A549 (cell line): ENCODE measurements around the gene RCSD1. TPM values are rescaled to one million over a fixed set of nuclear protein-coding genes. Genes with fewer than 3 reads are reported as not detected.

ENCODE experiments used
- ATAC-seq, 2 experiments: fragments of 200-7000 bp in 1 of 2; fragments of >200 bp in 1 of 2; cut with Nextera tagmentation in 1 of 2; cut with Tn5 transposase in 1 of 2; 3 replicates each; pipeline versions ENCODE4 v1.8.0 to v1.9.1; 2018 to 2020; ENCODE audit warnings: mild to moderate bottlenecking in 1 of 2, moderate library complexity in 1 of 2
- CTCF ChIA-PET: fragments of 300-600 bp; sonication (Branson Sonifier 250); formaldehyde crosslinking; extraction: SDS; loops from one replicate; lab custom pipeline; 2021; ENCODE audit warnings: antibody characterized with exemption, inconsistent platforms; lab: Yijun Ruan, JAX
- POLR2A ChIA-PET: fragments of 350-600 bp; formaldehyde crosslinking; extraction: SDS; loops from one replicate; lab custom pipeline; 2021; ENCODE audit warnings: antibody characterized with exemption, inconsistent platforms; lab: Yijun Ruan, JAX
- DNase-seq, 2 experiments: peaks; one replicate each; pipeline versions ENCODE4 v3.0.0 to v3.0.0-alpha.2; 2011 to 2016; ENCODE audit warnings: low read depth in 1 of 2, low spot score in 1 of 2
- FAIRE-seq: peaks from 2 replicates; lab custom pipeline; 2011; peaks lifted over from hg19 to GRCh38; lab: Jason Lieb, UNC
- H3K27ac ChIP-seq, 2 experiments: fragments of >200 bp; sonication (Bioruptor Twin); formaldehyde crosslinking; 3 replicates each; pipeline ENCODE4 v1.5.1; 2016 to 2017
- H3K4me1 ChIP-seq: fragments of >200 bp; sonication (Bioruptor Twin); formaldehyde crosslinking; 3 replicates; pipeline ENCODE4 v1.6.1; 2016
- H3K4me2 ChIP-seq: fragments of >200 bp; sonication (Bioruptor Twin); formaldehyde crosslinking; 3 replicates; pipeline ENCODE4 v1.6.1; 2016
- H3K4me3 ChIP-seq: fragments of >200 bp; sonication (Bioruptor Twin); formaldehyde crosslinking; 3 replicates; pipeline ENCODE4 v1.5.1; 2016
- H3K9me3 ChIP-seq: fragments of >200 bp; sonication (Bioruptor Twin); formaldehyde crosslinking; 3 replicates; pipeline ENCODE4 v1.6.1; 2016
- ATOH8 ChIP-seq: fragments of 250-450 bp; sonication (Bioruptor Pico); IDR thresholded peaks from 2 replicates; pipeline ENCODE4 v1.5.0; 2020; ENCODE audit warnings: low read depth, mild to moderate bottlenecking, moderate library complexity
- BHLHE40 ChIP-seq: IDR thresholded peaks from 2 replicates; pipeline ENCODE4 v1.6.1; 2012; ENCODE audit warnings: low read depth, low read length, inconsistent platforms
- CBX2 ChIP-seq: fragments of 200-600 bp; sonication (generic); IDR thresholded peaks from 2 replicates; pipeline ENCODE4 v1.6.1; 2016; ENCODE audit warnings: low read depth, mild to moderate bottlenecking, borderline replicate concordance
- CBX8 ChIP-seq: fragments of 200-600 bp; sonication (generic); IDR thresholded peaks from 2 replicates; pipeline ENCODE4 v1.6.1; 2016
- EHF ChIP-seq: fragments of 250-450 bp; sonication (Bioruptor Pico); IDR thresholded peaks from 2 replicates; pipeline ENCODE4 v1.5.0; 2020; ENCODE audit warnings: mild to moderate bottlenecking
- FOSL2 ChIP-seq, 2 experiments: fragments of 450-650 bp in 1 of 2; fragments of >200 bp in 1 of 2; sonication (Bioruptor Twin) in 1 of 2; formaldehyde crosslinking; IDR thresholded peaks; 2 replicates each; pipeline versions ENCODE4 v1.5.0 to v1.6.1; 2016 to 2020; ENCODE audit warnings: mild to moderate bottlenecking in 1 of 2, moderate library complexity in 1 of 2
- FOXS1 ChIP-seq: fragments of 250-450 bp; sonication (Bioruptor Pico); IDR thresholded peaks from 2 replicates; pipeline ENCODE4 v1.5.0; 2020; ENCODE audit warnings: mild to moderate bottlenecking, moderate library complexity
- HEYL ChIP-seq: fragments of 250-450 bp; sonication (Bioruptor Pico); IDR thresholded peaks from 2 replicates; pipeline ENCODE4 v1.8.0; 2021; ENCODE audit warnings: mild to moderate bottlenecking, moderate library complexity
- HOXB5 ChIP-seq: fragments of 250-450 bp; sonication (Bioruptor Pico); IDR thresholded peaks from 2 replicates; pipeline ENCODE4 v1.5.0; 2020; ENCODE audit warnings: mild to moderate bottlenecking, moderate library complexity
- JUNB ChIP-seq: fragments of >200 bp; sonication (Bioruptor Twin); formaldehyde crosslinking; IDR thresholded peaks from 2 replicates; pipeline ENCODE4 v1.6.1; 2016
- MAX ChIP-seq: IDR thresholded peaks from 2 replicates; pipeline ENCODE4 v1.6.1; 2012
- NR3C1 ChIP-seq: fragments of >200 bp; sonication (Bioruptor Twin); formaldehyde crosslinking; IDR thresholded peaks from 3 replicates; pipeline ENCODE4 v1.6.1; 2017
- RARB ChIP-seq: fragments of 250-450 bp; sonication (Bioruptor Pico); IDR thresholded peaks from 2 replicates; pipeline ENCODE4 v1.8.0; 2021; ENCODE audit warnings: mild to moderate bottlenecking, moderate library complexity
- RCOR1 ChIP-seq: fragments of 150-350 bp; IDR thresholded peaks from 2 replicates; pipeline ENCODE4 v1.6.1; 2014; ENCODE audit warnings: antibody characterized with exemption, low read length, low read depth
- ZFP36 ChIP-seq: fragments of 450-650 bp; IDR thresholded peaks from 2 replicates; pipeline ENCODE4 v1.6.1; 2014; ENCODE audit warnings: borderline replicate concordance; ENCODE audit not compliant: partially characterized antibody
- WGBS: methylation state at CpG from one replicate; pipeline ENCODE4 v1.1.6; 2017; ENCODE audit errors: missing lambda C conversion rate; 5-methylcytosine and 5-hydroxymethylcytosine counted together
- polyA plus RNA-seq, 4 experiments: library from polyadenylated mRNA; depleted of rRNA in 3 of 4; stranded (reverse); fragments of >200 nt; fragmentation: RNase III in 1 of 4; extraction: RNeasy Plus Mini Kit Qiagen cat#74134 plus additional on column Dnase treatment in 1 of 4; gene quantifications; 2 replicates in 3 of 4; 3 replicates in 1 of 4; pipeline ENCODE4 v1.2.3, GENCODE V29; 2011 to 2017

Gene RCSD1
- polyA plus RNA-seq, 2 of the 4 experiments (the other 2 are of a cell fraction), result not detected

- Histone ChIP-seq H3K4me3 (no peak overlapping the region), H3K9me3 (no peaks in the 10 kb centered on the region), H3K4me1 (peaks cover 35% of the 10 kb centered on the region)
- 94% methylated on average over 6 of the region's 6 CpGs for WGBS
- ATAC-seq (no peak), FAIRE-seq (no peak)
- POLR2A ChIA-PET, result no interaction called here
- TF ChIP-seq CBX8 (no peak), MAX (no peak), HEYL (CRISPR knock-in tag) (no peak), HOXB5 (CRISPR knock-in tag) (no peak), RARB (no peak), RCOR1 (no peak), CBX2 (no peak), NR3C1 (no peak), FOXS1 (CRISPR knock-in tag) (no peak)
- TF ChIP-seq, all 56 proteins: peak for 0
- H3K4me2 ChIP-seq, result no peak overlapping the region
- DNase-seq, result no peak
- CTCF ChIA-PET, result interaction anchor here (0.7 to 3.4 kb wide), 4 partner anchors 14 to 28 kb away, joined by 3 to 24 read pairs (median 4); no protein-coding TSS in a partner anchor
- no peak overlapping the region for H3K27ac ChIP-seq
Measured at GRCh38 chr1:167659881-167660280, 29.8 kb downstream of the RCSD1 start.

GRCh38 chr1:167661527-167662426 lies 31.7 kb downstream of the RCSD1 start:
- POLR2A ChIA-PET, result no interaction called here
- no peak overlapping the region for H3K4me3 ChIP-seq
- FAIRE-seq, result no peak
- peak overlapping the region; percentile 53 for H3K4me2 ChIP-seq
- H3K27ac ChIP-seq, result peak overlapping the region; percentile 43 to 81; a peak in 5 of 6 replicates
- peak; percentile 72 to 81 for ATAC-seq
- no peaks in the 10 kb centered on the region for H3K9me3 ChIP-seq
- CTCF ChIA-PET, result interaction anchor here (1.0 to 3.4 kb wide), 8 partner anchors 11 to 121 kb away, joined by 3 to 24 read pairs (median 6); no protein-coding TSS in a partner anchor
- peaks cover 35% of the 10 kb centered on the region for H3K4me1 ChIP-seq
- peak; percentile 47 to 71 for DNase-seq
- whole genome bisulfite sequencing, result 31% methylated on average over 3 of the region's 3 CpGs
- TF ChIP-seq JUNB, result 0 out of 2 replicates have a peak, but pooled peaks have one; percentile 18
- 0 out of 2 replicates have a peak, but pooled peaks have one; percentile 12 for TF ChIP-seq FOSL2 (IDR thresholded peaks at IDR 0.05)
- peak; percentile 59 for TF ChIP-seq FOSL2 (CRISPR knock-in tag; IDR thresholded peaks at IDR 0.05)
- no peak for TF ChIP-seq EHF (CRISPR knock-in tag)

GRCh38 chr1:167663002-167663772 lies 33.2 kb downstream of the RCSD1 start:
- H3K4me2 ChIP-seq, result peak overlapping the region; percentile 53
- peak; percentile 49 to 57 for DNase-seq
- peaks cover 35% of the 10 kb centered on the region for H3K4me1 ChIP-seq
- peak overlapping the region; percentile 37 to 75 for H3K27ac ChIP-seq
- peak; percentile 82 to 87 for ATAC-seq
- H3K4me3 ChIP-seq, result no peak overlapping the region
- 39% methylated on average over 8 of the region's 8 CpGs for WGBS
- FAIRE-seq, result no peak
- TF ChIP-seq BHLHE40 (no peak), MAX (0 out of 2 replicates have a peak, but pooled peaks have one; percentile 26), CBX8 (no peak), FOSL2 (IDR thresholded peaks at IDR 0.05) (peak; percentile 28; the same call in 1 of the 2 replicates), FOSL2 (CRISPR knock-in tag; IDR thresholded peaks at IDR 0.05) (peak; percentile 59), RARB (no peak), ZFP36 (no peak)
- ChIA-PET POLR2A (no interaction called here), CTCF (interaction anchor here (1.0 to 3.4 kb wide), 7 partner anchors 10 to 63 kb away, joined by 3 to 24 read pairs (median 9); no protein-coding TSS in a partner anchor)
- no peaks in the 10 kb centered on the region for H3K9me3 ChIP-seq

GRCh38 chr1:167665469-167665868 lies 35.4 kb downstream of the RCSD1 start:
- CTCF ChIA-PET, result interaction anchor here (1.6 to 1.8 kb wide), 2 partner anchors 22 to 116 kb away, joined by 3 to 8 read pairs; no protein-coding TSS in a partner anchor
- 90% methylated on average over 4 of the region's 4 CpGs for WGBS
- ATAC-seq, result no peak

More at GRCh38 chr1:167665469-167665868, 35.4 kb downstream of the RCSD1 start:
- no peak for DNase-seq
- Histone ChIP-seq H3K9me3 (no peaks in the 10 kb centered on the region), H3K27ac (no peak overlapping the region), H3K4me1 (peaks cover 35% of the 10 kb centered on the region)
- POLR2A ChIA-PET, result no interaction called here
- FAIRE-seq, result no peak
- TF ChIP-seq ATOH8 (CRISPR knock-in tag), result no peak
- TF ChIP-seq, all 56 proteins: peak for 0
- H3K4me2 ChIP-seq, result no peak overlapping the region
- H3K4me3 ChIP-seq, result no peak overlapping the region
